Effector memory CD4-positive, alpha-beta T cell (primary cell): ENCODE results near the gene GAMT.

ENCODE experiments used
- DNase-seq, 3 donors: peaks; one replicate each; pipeline ENCODE4 v3.0.0-alpha.2; 2020
- H3K27ac ChIP-seq: 2 replicates; pipeline ENCODE4 v1.7.0; 2013; ENCODE audit warnings: mild to moderate bottlenecking, low read length, moderate library complexity; ENCODE audit not compliant: insufficient read depth, poor library complexity, severe bottlenecking
- H3K27me3 ChIP-seq: replicated peaks from 2 replicates; pipeline ENCODE4 v1.7.0; 2013; ENCODE audit warnings: mild to moderate bottlenecking, low read length; ENCODE audit not compliant: insufficient read depth, control insufficient read depth, poor library complexity, severe bottlenecking
- H3K36me3 ChIP-seq: 2 replicates; pipeline ENCODE4 v1.7.0; 2013; ENCODE audit warnings: mild to moderate bottlenecking, low read length, moderate library complexity; ENCODE audit not compliant: control insufficient read depth, insufficient read depth
- H3K4me1 ChIP-seq: 2 replicates; pipeline ENCODE4 v1.7.0; 2013; ENCODE audit warnings: low read length, mild to moderate bottlenecking; ENCODE audit not compliant: control insufficient read depth, insufficient read depth, poor library complexity, severe bottlenecking
- H3K4me3 ChIP-seq: 2 replicates; pipeline ENCODE4 v1.7.0; 2013; ENCODE audit warnings: low read length, low read depth, mild to moderate bottlenecking; ENCODE audit not compliant: insufficient read depth, poor library complexity, severe bottlenecking
- H3K9me3 ChIP-seq: 2 replicates; pipeline ENCODE4 v1.7.0; 2013; ENCODE audit warnings: mild to moderate bottlenecking, low read length, moderate library complexity; ENCODE audit not compliant: control insufficient read depth

Gene GAMT

GRCh38 chr19:1384478-1385110 lies 16.7 kb downstream of the GAMT start:
- no peak overlapping the region for H3K27ac ChIP-seq
- H3K9me3 ChIP-seq: no peaks in the 10 kb centered on the region
- H3K4me1 ChIP-seq: peaks cover 9% of the 10 kb centered on the region

GRCh38 chr19:1384085-1384462 lies 17.3 kb downstream of the GAMT start:
- H3K27me3 ChIP-seq: no peaks in the 10 kb centered on the region
- peaks cover 12% of the 10 kb centered on the region for H3K36me3 ChIP-seq
- H3K9me3 ChIP-seq: no peaks in the 10 kb centered on the region
- DNase-seq: no peak
- peak overlapping the region; percentile 72 for H3K27ac ChIP-seq
- H3K4me3 ChIP-seq: peak overlapping the region; percentile 94
- peaks cover 9% of the 10 kb centered on the region for H3K4me1 ChIP-seq

More at GRCh38 chr19:1384478-1385110, 16.7 kb downstream of the GAMT start:
- DNase-seq: no peak
- no peaks in the 10 kb centered on the region for H3K27me3 ChIP-seq
- peaks cover 14% of the 10 kb centered on the region for H3K36me3 ChIP-seq
- peak overlapping the region; percentile 94 for H3K4me3 ChIP-seq

- Histone ChIP-seq H3K4me1 (peaks cover 9% of the 10 kb centered on the region), H3K27ac (peak within 1 kb of the TSS; percentile 72), H3K27me3 (no peaks in the 10 kb centered on the region), H3K4me3 (peak within 1 kb of the TSS; percentile 94), H3K36me3 (peaks cover 6% of the 10 kb centered on the region), H3K9me3 (no peaks in the 10 kb centered on the region)
- DNase-seq: peak; percentile 86 to 93 (median 89)
Observed at GRCh38 chr19:1383312-1384084, 17.8 kb downstream of the GAMT start, which contains the start of gene NDUFS7. TSS of gene NDUFS7 (plus strand) at chr19:1383907. CDS start at chr19:1383927, 20 bp downstream.

GRCh38 chr19:1383017-1383311 lies 18.4 kb downstream of the GAMT start:
- Histone ChIP-seq H3K4me1 (peaks cover 9% of the 10 kb centered on the region), H3K27me3 (no peaks in the 10 kb centered on the region), H3K4me3 (peak overlapping the region; percentile 94), H3K27ac (no peak overlapping the region), H3K36me3 (peaks cover 2% of the 10 kb centered on the region), H3K9me3 (no peaks in the 10 kb centered on the region)
- DNase-seq: no peak

GRCh38 chr19:1382250-1382649 lies 19.1 kb downstream of the GAMT start:
- no peak for DNase-seq
- Histone ChIP-seq H3K4me3 (no peak overlapping the region), H3K27me3 (no peaks in the 10 kb centered on the region), H3K9me3 (no peaks in the 10 kb centered on the region), H3K36me3 (no peaks in the 10 kb centered on the region), H3K4me1 (peaks cover 9% of the 10 kb centered on the region), H3K27ac (no peak overlapping the region)

GRCh38 chr19:1379961-1380489 lies 21.3 kb downstream of the GAMT start:
- DNase-seq: no peak
- Histone ChIP-seq H3K9me3 (no peaks in the 10 kb centered on the region), H3K4me3 (no peak overlapping the region), H3K27me3 (no peaks in the 10 kb centered on the region), H3K4me1 (peaks cover 9% of the 10 kb centered on the region), H3K36me3 (no peaks in the 10 kb centered on the region), H3K27ac (no peak overlapping the region)

- Histone ChIP-seq H3K36me3 (no peaks in the 10 kb centered on the region), H3K4me1 (peaks cover 3% of the 10 kb centered on the region), H3K4me3 (no peak overlapping the region), H3K27me3 (no peaks in the 10 kb centered on the region), H3K9me3 (no peaks in the 10 kb centered on the region), H3K27ac (no peak overlapping the region)
- DNase-seq: no peak
Observed at GRCh38 chr19:1379126-1379905, 22.0 kb downstream of the GAMT start.

GRCh38 chr19:1377965-1378785 lies 23.2 kb downstream of the GAMT start:
- no peak for DNase-seq
- H3K4me1 ChIP-seq: no peaks in the 10 kb centered on the region

GRCh38 chr19:1377176-1377964 lies 24.0 kb downstream of the GAMT start:
- Histone ChIP-seq H3K27ac (no peak overlapping the region), H3K27me3 (no peaks in the 10 kb centered on the region), H3K36me3 (no peaks in the 10 kb centered on the region), H3K4me1 (no peaks in the 10 kb centered on the region), H3K9me3 (no peaks in the 10 kb centered on the region), H3K4me3 (no peak overlapping the region)
- no peak for DNase-seq

More at GRCh38 chr19:1377965-1378785, 23.2 kb downstream of the GAMT start:
- Histone ChIP-seq H3K27ac (no peak overlapping the region), H3K36me3 (no peaks in the 10 kb centered on the region), H3K27me3 (no peaks in the 10 kb centered on the region), H3K4me3 (no peak overlapping the region), H3K9me3 (no peaks in the 10 kb centered on the region)
